Hypothalamus (tissue), 51 donors: ENCODE measurements around the gene TMEM185B.
"Not testable (repeated sequence)": the region's sequence is repeated elsewhere in the genome, so short reads cannot be mapped to it uniquely, and the experiment has no call there.

Source experiments
- DNase-seq, 51 donors: peaks; one replicate each; lab custom pipeline; 2025; lab: John Stamatoyannopoulos, UW

Gene TMEM185B

GRCh38 chr2:120209427-120210269 lies 13.6 kb downstream of the TMEM185B start:
- no peak for DNase-seq

GRCh38 chr2:120208381-120209353 lies 14.5 kb downstream of the TMEM185B start:
- DNase-seq, result no peak

GRCh38 chr2:120206022-120206581 lies 17.1 kb downstream of the TMEM185B start:
- peak in 2 of 51 donors; percentile 8 for DNase-seq

GRCh38 chr2:120204945-120205670 lies 18.1 kb downstream of the TMEM185B start:
- no peak for DNase-seq

- no peak for DNase-seq
Observed at GRCh38 chr2:120204417-120204816, 18.8 kb downstream of the TMEM185B start.

- DNase-seq, result no peak
Observed at GRCh38 chr2:120204022-120204405, 19.2 kb downstream of the TMEM185B start.

GRCh38 chr2:120203251-120204021 lies 19.8 kb downstream of the TMEM185B start:
- DNase-seq, result no peak

GRCh38 chr2:120199817-120200459 lies 23.3 kb downstream of the TMEM185B start:
- not testable (repeated sequence) for DNase-seq

- DNase-seq, result no peak
Observed at GRCh38 chr2:120195553-120195952, 27.6 kb downstream of the TMEM185B start.

GRCh38 chr2:120192280-120192679 lies 30.9 kb downstream of the TMEM185B start:
- no peak for DNase-seq

- DNase-seq, result no peak
Observed at GRCh38 chr2:120189189-120189588, 34.0 kb downstream of the TMEM185B start.

- no peak for DNase-seq
Observed at GRCh38 chr2:120182019-120182560, 41.1 kb downstream of the TMEM185B start.

GRCh38 chr2:120180066-120180465 lies 43.1 kb downstream of the TMEM185B start:
- no peak for DNase-seq

- no peak for DNase-seq
Observed at GRCh38 chr2:120179396-120179795, 43.8 kb downstream of the TMEM185B start.

- no peak for DNase-seq
Observed at GRCh38 chr2:120177973-120178372, 45.2 kb downstream of the TMEM185B start.

GRCh38 chr2:120177001-120177621 lies 46.1 kb downstream of the TMEM185B start:
- peak in 2 of 51 donors; percentile 8 to 17 for DNase-seq

- no peak for DNase-seq
Observed at GRCh38 chr2:120176526-120176925, 46.7 kb downstream of the TMEM185B start.

GRCh38 chr2:120174963-120175581 lies 48.1 kb downstream of the TMEM185B start:
- DNase-seq, result peak in 5 of 51 donors; percentile 4 to 49 (median 20)
